GM12873 (cell line): ENCODE results near the gene MYO5B.

Experiments used
- CTCF ChIP-seq: IDR thresholded peaks from 2 replicates; pipeline ENCODE4 v1.5.1; 2012; ENCODE audit warnings: low read depth, mild to moderate bottlenecking, moderate library complexity, low read length, control low read depth; ENCODE audit not compliant: insufficient read depth; ENCODE audit errors: missing control alignments

The MYO5B gene

GRCh38 chr18:50061876-50062517, 132.9 kb downstream of the MYO5B start:
- no peak for TF ChIP-seq CTCF

- no peak for TF ChIP-seq CTCF
Observed at GRCh38 chr18:50060822-50061221, 134.1 kb downstream of the MYO5B start.

- TF ChIP-seq CTCF, result no peak
Observed at GRCh38 chr18:50058731-50059130, 136.2 kb downstream of the MYO5B start.

- TF ChIP-seq CTCF, result no peak
Observed at GRCh38 chr18:50057009-50057408, 137.9 kb downstream of the MYO5B start.

- no peak for TF ChIP-seq CTCF
Observed at GRCh38 chr18:50056185-50056584, 138.8 kb downstream of the MYO5B start.

- TF ChIP-seq CTCF, result no peak
Observed at GRCh38 chr18:50055488-50055887, 139.5 kb downstream of the MYO5B start.

GRCh38 chr18:50053111-50053510, 141.8 kb downstream of the MYO5B start:
- no peak for TF ChIP-seq CTCF

- no peak for TF ChIP-seq CTCF
Observed at GRCh38 chr18:50051288-50051687, 143.7 kb downstream of the MYO5B start.
